HCT116 (cell line): Measurements from ENCODE around the gene TDP1. TPM values are rescaled to one million over a fixed set of nuclear protein-coding genes. Genes with fewer than 3 reads are reported as not detected.

Experiments
- ATAC-seq: fragments of 200-7000 bp; cut with Tn5 transposase; 2 replicates; pipeline ENCODE4 v1.9.1; 2020; ENCODE audit warnings: mild to moderate bottlenecking, moderate library complexity
- BruUV-seq: library from RNA; stranded (reverse); fragments of 400-500 nt; replicated peaks from 2 replicates; lab custom pipeline; 2021; lab: Mats Ljungman, UMichigan
- CTCF ChIA-PET: fragments of 300-600 bp; sonication (Branson Sonifier 250); formaldehyde crosslinking; loops from one replicate; lab custom pipeline; 2021; ENCODE audit warnings: antibody characterized with exemption; lab: Charles Lee
- POLR2A ChIA-PET: fragments of 300-600, 350-600 bp; sonication (Branson Sonifier 250); formaldehyde crosslinking; loops from one replicate; lab custom pipeline; 2021; ENCODE audit warnings: antibody characterized with exemption; lab: Charles Lee
- RAD21 ChIA-PET, 2 experiments: fragments of 300-600 bp; sonication (Branson Sonifier 250); formaldehyde crosslinking; loops; one replicate each; lab custom pipeline; 2023; ENCODE audit warnings: low total read pairs in 2 of 2; ENCODE audit not compliant: uncharacterized antibody in 2 of 2, unreplicated experiment in 2 of 2, low non-redundant PET in 1 of 2; lab: Charles Lee
- DNase-seq: peaks from one replicate; pipeline ENCODE4 v3.0.0-alpha.2; 2010; ENCODE audit warnings: low read depth, low spot score
- H2AFZ ChIP-seq: fragments of 200-600 bp; shearing (Covaris generic), sonication (generic); 2 replicates; pipeline ENCODE4 v1.6.1; 2017; ENCODE audit warnings: low read depth, mixed run types, mixed read lengths, antibody characterized with exemption, low read length; ENCODE audit not compliant: poor library complexity, severe bottlenecking
- H3K27ac ChIP-seq: 2 replicates; pipeline ENCODE4 v1.5.1; 2012; ENCODE audit warnings: low read depth, low read length
- H3K27me3 ChIP-seq: fragments of 200-600 bp; sonication (generic); 2 replicates; pipeline ENCODE4 v1.6.1; 2016; ENCODE audit warnings: mixed run types, low read length, mixed read lengths; ENCODE audit not compliant: insufficient read depth
- H3K36me3 ChIP-seq, 2 experiments: fragments of 200-500 bp in 1 of 2; fragments of 200-600 bp in 1 of 2; sonication (Bioruptor generic) in 1 of 2; sonication (generic) in 1 of 2; 2 replicates each; pipeline versions ENCODE4 v1.5.1 to v1.6.1; 2014 to 2016; ENCODE audit warnings: low read length in 2 of 2, inconsistent platforms in 1 of 2, mixed read lengths in 1 of 2, mixed run types in 1 of 2; ENCODE audit not compliant: insufficient read depth in 2 of 2, control insufficient read depth in 1 of 2
- H3K4me1 ChIP-seq, 2 experiments: fragments of 200-600 bp in 1 of 2; sonication (generic) in 1 of 2; 2 replicates each; pipeline versions ENCODE4 v1.5.1 to v1.6.1; 2012 to 2017; ENCODE audit warnings: low read length in 2 of 2, inconsistent platforms in 1 of 2, mild to moderate bottlenecking in 1 of 2, mixed read lengths in 1 of 2, mixed run types in 1 of 2, moderate library complexity in 1 of 2; ENCODE audit not compliant: insufficient read depth in 2 of 2, control insufficient read depth in 1 of 2
- H3K4me2 ChIP-seq: fragments of 200-600 bp; sonication (generic); 2 replicates; pipeline ENCODE4 v1.6.1; 2017; ENCODE audit warnings: mixed run types, low read length, mixed read lengths
- H3K4me3 ChIP-seq, 2 experiments: fragments of 200-600 bp in 1 of 2; sonication (generic) in 1 of 2; replicated peaks in 1 of 2; 2 replicates each; pipeline ENCODE4 v1.5.1; 2011 to 2016; ENCODE audit warnings: low read length in 2 of 2, control low read depth in 1 of 2, low read depth in 1 of 2, mild to moderate bottlenecking in 1 of 2, mixed read lengths in 1 of 2, mixed run types in 1 of 2
- H3K79me2 ChIP-seq: fragments of 200-600 bp; sonication (generic); 2 replicates; pipeline ENCODE4 v1.6.1; 2017; ENCODE audit warnings: mild to moderate bottlenecking, mixed run types, low read length, moderate library complexity, mixed read lengths; ENCODE audit not compliant: insufficient read depth
- H3K9ac ChIP-seq: fragments of 200-600 bp; sonication (generic); 2 replicates; pipeline ENCODE4 v1.6.1; 2016; ENCODE audit warnings: low read length, mixed read lengths
- H3K9me2 ChIP-seq: fragments of 200-600 bp; sonication (generic), shearing (Covaris generic); 2 replicates; pipeline ENCODE4 v1.6.1; 2017; ENCODE audit warnings: mixed run types, mild to moderate bottlenecking, moderate library complexity; ENCODE audit not compliant: insufficient read depth
- H3K9me3 ChIP-seq, 2 experiments: fragments of 200-500 bp in 1 of 2; fragments of 200-600 bp in 1 of 2; sonication (Bioruptor generic) in 1 of 2; sonication (generic) in 1 of 2; 2 replicates each; pipeline ENCODE4 v1.6.1; 2014 to 2017; ENCODE audit warnings: low read length in 2 of 2, mixed read lengths in 2 of 2, inconsistent platforms in 1 of 2, low read depth in 1 of 2, mild to moderate bottlenecking in 1 of 2, mixed run types in 1 of 2, moderate library complexity in 1 of 2; ENCODE audit not compliant: control insufficient read depth in 1 of 2, insufficient read depth in 1 of 2
- H4K20me1 ChIP-seq: fragments of 200-600 bp; sonication (generic), shearing (Covaris generic); 2 replicates; pipeline ENCODE4 v1.6.1; 2017; ENCODE audit warnings: mixed run types, mild to moderate bottlenecking, moderate library complexity; ENCODE audit not compliant: insufficient read depth
- CEBPB ChIP-seq: IDR thresholded peaks from 2 replicates; pipeline ENCODE4 v1.6.1; 2012; ENCODE audit warnings: low read depth
- ELF1 ChIP-seq: IDR thresholded peaks from 2 replicates; pipeline ENCODE4 v1.6.1; 2012; ENCODE audit warnings: low read depth, borderline replicate concordance
- POLR2A ChIP-seq: IDR thresholded peaks from 2 replicates; pipeline ENCODE4 v1.7.0; 2011; ENCODE audit warnings: borderline replicate concordance; ENCODE audit not compliant: insufficient read depth, insufficient read length; ENCODE audit errors: extremely low read depth
- POLR2AphosphoS5 ChIP-seq: IDR thresholded peaks from 2 replicates; pipeline ENCODE4 v1.6.1; 2011; ENCODE audit warnings: mild to moderate bottlenecking, low read depth, low read length, moderate library complexity
- SIN3A ChIP-seq: IDR thresholded peaks from 2 replicates; pipeline ENCODE4 v1.6.1; 2012; ENCODE audit warnings: low read depth
- SRF ChIP-seq: IDR thresholded peaks from 2 replicates; pipeline ENCODE4 v1.6.1; 2012; ENCODE audit warnings: low read depth
- intact Hi-C: fragments of 100-400 bp; cut with micrococcal nuclease; formaldehyde crosslinking; loops from 2 replicates; pipeline ENCODE4 v1.10.0; 2022
- total RNA-seq: library from RNA; stranded (reverse); gene quantifications from one replicate; pipeline ENCODE4 v1.2.1, GENCODE V29; 2021; ENCODE audit not compliant: unreplicated experiment
- TF ChIP-seq, protein P1 (sequence below): IDR thresholded peaks from 2 replicates; pipeline ENCODE4 v1.6.1; 2012; ENCODE audit warnings: low read depth
- TF ChIP-seq, protein P2 (sequence below): IDR thresholded peaks from 2 replicates; pipeline ENCODE4 v1.6.1; 2012
- TF ChIP-seq, protein P3 (sequence below): IDR thresholded peaks from 2 replicates; pipeline ENCODE4 v1.6.1; 2011; ENCODE audit warnings: mild to moderate bottlenecking, low read length, moderate library complexity; ENCODE audit not compliant: insufficient replicate concordance; ENCODE audit errors: extremely low read depth

The TDP1 gene
- total RNA-seq, 1 experiment from 2014 or later = 37.1 TPM

DNA sequence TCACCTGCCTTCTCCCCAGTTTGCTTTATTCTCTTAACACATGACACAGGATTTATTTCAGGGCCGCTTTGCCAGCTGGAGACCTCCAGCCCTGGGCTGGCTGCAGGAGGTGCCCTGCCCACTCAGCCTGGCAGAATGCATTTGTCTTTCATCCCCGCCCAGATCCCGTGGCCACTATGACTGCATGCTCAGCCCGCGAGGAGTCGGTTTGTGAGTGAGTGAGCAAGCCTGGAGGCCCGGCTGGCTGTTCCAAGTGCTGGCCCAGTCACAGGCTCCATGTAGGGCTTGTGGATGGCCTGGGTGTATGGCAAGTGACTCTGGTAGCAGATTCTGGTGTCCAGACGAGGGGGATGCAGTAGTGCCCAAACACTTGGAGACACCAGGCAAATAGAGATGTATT, 2.1 kb downstream of the TDP1 start (continued):
- TF ChIP-seq, protein P1, sequence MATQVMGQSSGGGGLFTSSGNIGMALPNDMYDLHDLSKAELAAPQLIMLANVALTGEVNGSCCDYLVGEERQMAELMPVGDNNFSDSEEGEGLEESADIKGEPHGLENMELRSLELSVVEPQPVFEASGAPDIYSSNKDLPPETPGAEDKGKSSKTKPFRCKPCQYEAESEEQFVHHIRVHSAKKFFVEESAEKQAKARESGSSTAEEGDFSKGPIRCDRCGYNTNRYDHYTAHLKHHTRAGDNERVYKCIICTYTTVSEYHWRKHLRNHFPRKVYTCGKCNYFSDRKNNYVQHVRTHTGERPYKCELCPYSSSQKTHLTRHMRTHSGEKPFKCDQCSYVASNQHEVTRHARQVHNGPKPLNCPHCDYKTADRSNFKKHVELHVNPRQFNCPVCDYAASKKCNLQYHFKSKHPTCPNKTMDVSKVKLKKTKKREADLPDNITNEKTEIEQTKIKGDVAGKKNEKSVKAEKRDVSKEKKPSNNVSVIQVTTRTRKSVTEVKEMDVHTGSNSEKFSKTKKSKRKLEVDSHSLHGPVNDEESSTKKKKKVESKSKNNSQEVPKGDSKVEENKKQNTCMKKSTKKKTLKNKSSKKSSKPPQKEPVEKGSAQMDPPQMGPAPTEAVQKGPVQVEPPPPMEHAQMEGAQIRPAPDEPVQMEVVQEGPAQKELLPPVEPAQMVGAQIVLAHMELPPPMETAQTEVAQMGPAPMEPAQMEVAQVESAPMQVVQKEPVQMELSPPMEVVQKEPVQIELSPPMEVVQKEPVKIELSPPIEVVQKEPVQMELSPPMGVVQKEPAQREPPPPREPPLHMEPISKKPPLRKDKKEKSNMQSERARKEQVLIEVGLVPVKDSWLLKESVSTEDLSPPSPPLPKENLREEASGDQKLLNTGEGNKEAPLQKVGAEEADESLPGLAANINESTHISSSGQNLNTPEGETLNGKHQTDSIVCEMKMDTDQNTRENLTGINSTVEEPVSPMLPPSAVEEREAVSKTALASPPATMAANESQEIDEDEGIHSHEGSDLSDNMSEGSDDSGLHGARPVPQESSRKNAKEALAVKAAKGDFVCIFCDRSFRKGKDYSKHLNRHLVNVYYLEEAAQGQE = no peak
- TF ChIP-seq, protein P2, sequence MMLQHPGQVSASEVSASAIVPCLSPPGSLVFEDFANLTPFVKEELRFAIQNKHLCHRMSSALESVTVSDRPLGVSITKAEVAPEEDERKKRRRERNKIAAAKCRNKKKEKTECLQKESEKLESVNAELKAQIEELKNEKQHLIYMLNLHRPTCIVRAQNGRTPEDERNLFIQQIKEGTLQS = no peak
- no peak for TF ChIP-seq CEBPB
- TF ChIP-seq, protein P3, sequence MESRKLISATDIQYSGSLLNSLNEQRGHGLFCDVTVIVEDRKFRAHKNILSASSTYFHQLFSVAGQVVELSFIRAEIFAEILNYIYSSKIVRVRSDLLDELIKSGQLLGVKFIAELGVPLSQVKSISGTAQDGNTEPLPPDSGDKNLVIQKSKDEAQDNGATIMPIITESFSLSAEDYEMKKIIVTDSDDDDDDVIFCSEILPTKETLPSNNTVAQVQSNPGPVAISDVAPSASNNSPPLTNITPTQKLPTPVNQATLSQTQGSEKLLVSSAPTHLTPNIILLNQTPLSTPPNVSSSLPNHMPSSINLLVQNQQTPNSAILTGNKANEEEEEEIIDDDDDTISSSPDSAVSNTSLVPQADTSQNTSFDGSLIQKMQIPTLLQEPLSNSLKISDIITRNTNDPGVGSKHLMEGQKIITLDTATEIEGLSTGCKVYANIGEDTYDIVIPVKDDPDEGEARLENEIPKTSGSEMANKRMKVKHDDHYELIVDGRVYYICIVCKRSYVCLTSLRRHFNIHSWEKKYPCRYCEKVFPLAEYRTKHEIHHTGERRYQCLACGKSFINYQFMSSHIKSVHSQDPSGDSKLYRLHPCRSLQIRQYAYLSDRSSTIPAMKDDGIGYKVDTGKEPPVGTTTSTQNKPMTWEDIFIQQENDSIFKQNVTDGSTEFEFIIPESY = no peak
- TF ChIP-seq, all 23 proteins: peak for 0

DNA sequence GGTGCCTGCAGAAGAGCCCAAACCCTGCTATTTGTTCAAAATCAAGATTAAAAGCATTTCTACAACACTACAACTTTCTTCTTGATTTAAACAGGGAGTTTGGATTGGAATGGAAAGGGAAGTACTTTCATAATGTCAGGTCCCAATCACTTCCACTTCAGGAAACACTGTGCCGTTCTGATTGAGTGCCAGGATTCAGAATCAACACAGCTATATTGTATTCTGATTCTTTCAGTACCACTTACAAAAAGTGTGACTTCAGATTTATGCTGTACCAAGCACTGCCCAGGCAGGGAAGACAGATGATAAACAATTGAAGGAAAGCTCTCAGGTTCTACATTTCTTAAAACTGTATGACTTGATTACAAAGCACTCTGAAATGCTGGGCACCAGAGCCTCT, 3.2 kb downstream of the TDP1 start:
- BruUV-seq = no TSS peak
- no peak overlapping the region for H3K4me2 ChIP-seq
- H4K20me1 ChIP-seq = no peaks in the 10 kb centered on the region
- no peak overlapping the region for H3K4me3 ChIP-seq
- no peaks in the 10 kb centered on the region for H3K9me2 ChIP-seq
- ATAC-seq = no peak
- TF ChIP-seq POLR2A (no peak), POLR2AphosphoS5 (no peak), SIN3A (no peak), ELF1 (no peak), SRF (no peak), CEBPB (no peak)
- H3K79me2 ChIP-seq = peaks cover 47% of the 10 kb centered on the region
- no peaks in the 10 kb centered on the region for H3K27me3 ChIP-seq
- RAD21 ChIA-PET = no interaction called here
- no peak overlapping the region for H3K27ac ChIP-seq
- no peak overlapping the region for H2AFZ ChIP-seq
- no peak overlapping the region for H3K9ac ChIP-seq
- intact Hi-C loops = loop anchor here (5.0 to 10.0 kb wide), 2 partner anchors 98 to 534 kb away; no protein-coding TSS in a partner anchor
- CTCF ChIA-PET = no interaction called here
- DNase-seq = no peak
- H3K4me1 ChIP-seq = peaks cover 7 to 13% of the 10 kb centered on the region in 2 experiments; a peak in 3 of 4 replicates
- POLR2A ChIA-PET = no interaction called here
- no peaks in the 10 kb centered on the region for H3K9me3 ChIP-seq
- peaks cover 4 to 12% of the 10 kb centered on the region in 2 experiments for H3K36me3 ChIP-seq
